ENCODE data around the gene MATN4. TPM values are rescaled to one million over a fixed set of nuclear protein-coding genes. Genes with fewer than 3 reads are reported as not detected.

The MATN4 gene
- total and polyA plus RNA-seq, 2 of the 13 experiments (the other 11 are each of a cell fraction or from before 2014, with no cell fraction given), result not detected

- TF ChIP-seq ETS1 (CRISPR knock-in tag; IDR thresholded peaks at IDR 0.05) (no peak), RARG (CRISPR knock-in tag; IDR thresholded peaks at IDR 0.05; ENCODE audit: low read depth) (0 out of 2 replicates have a peak, but pooled peaks have one; percentile 59), HOXA5 (CRISPR knock-in tag; IDR thresholded peaks at IDR 0.05) (no peak), MTA1 (CRISPR knock-in tag; IDR thresholded peaks at IDR 0.05; ENCODE audit: borderline replicate concordance) (0 out of 2 replicates have a peak, but pooled peaks have one; percentile 12), MATR3 (CRISPR knock-in tag; IDR thresholded peaks at IDR 0.05) (no peak), ZNF7 (CRISPR knock-in tag; IDR thresholded peaks at IDR 0.05) (no peak), MYNN (CRISPR knock-in tag; IDR thresholded peaks at IDR 0.05; ENCODE audit: low read depth) (no peak), CENPT (CRISPR knock-in tag; IDR thresholded peaks at IDR 0.05; ENCODE audit: low read depth) (no peak), KLF9 (CRISPR knock-in tag; IDR thresholded peaks at IDR 0.05; ENCODE audit: low read depth) (no peak), ZNF605 (CRISPR knock-in tag; IDR thresholded peaks at IDR 0.05) (no peak), ESRRA (CRISPR knock-in tag; IDR thresholded peaks at IDR 0.05; ENCODE audit: low read depth) (peak; percentile 87)
- TF ChIP-seq, protein P1, sequence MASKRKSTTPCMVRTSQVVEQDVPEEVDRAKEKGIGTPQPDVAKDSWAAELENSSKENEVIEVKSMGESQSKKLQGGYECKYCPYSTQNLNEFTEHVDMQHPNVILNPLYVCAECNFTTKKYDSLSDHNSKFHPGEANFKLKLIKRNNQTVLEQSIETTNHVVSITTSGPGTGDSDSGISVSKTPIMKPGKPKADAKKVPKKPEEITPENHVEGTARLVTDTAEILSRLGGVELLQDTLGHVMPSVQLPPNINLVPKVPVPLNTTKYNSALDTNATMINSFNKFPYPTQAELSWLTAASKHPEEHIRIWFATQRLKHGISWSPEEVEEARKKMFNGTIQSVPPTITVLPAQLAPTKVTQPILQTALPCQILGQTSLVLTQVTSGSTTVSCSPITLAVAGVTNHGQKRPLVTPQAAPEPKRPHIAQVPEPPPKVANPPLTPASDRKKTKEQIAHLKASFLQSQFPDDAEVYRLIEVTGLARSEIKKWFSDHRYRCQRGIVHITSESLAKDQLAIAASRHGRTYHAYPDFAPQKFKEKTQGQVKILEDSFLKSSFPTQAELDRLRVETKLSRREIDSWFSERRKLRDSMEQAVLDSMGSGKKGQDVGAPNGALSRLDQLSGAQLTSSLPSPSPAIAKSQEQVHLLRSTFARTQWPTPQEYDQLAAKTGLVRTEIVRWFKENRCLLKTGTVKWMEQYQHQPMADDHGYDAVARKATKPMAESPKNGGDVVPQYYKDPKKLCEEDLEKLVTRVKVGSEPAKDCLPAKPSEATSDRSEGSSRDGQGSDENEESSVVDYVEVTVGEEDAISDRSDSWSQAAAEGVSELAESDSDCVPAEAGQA (IDR thresholded peaks at IDR 0.05; ENCODE audit: low read depth), result no peak
- TF ChIP-seq, protein P1 (CRISPR knock-in tag; IDR thresholded peaks at IDR 0.05; ENCODE audit: borderline replicate concordance), result no peak
These were observed 29.4 kb upstream of the MATN4 start (continued) for GRCh38 chr20:45337367-45338120.
